IMR-90 (cell line): ENCODE results near the gene SPSB4. TPM values are rescaled to one million over a fixed set of nuclear protein-coding genes. Genes with fewer than 3 reads are reported as not detected.

Source experiments
- ATAC-seq: fragments of 200-7000 bp; cut with Tn5 transposase; 2 replicates; pipeline ENCODE4 v1.9.1; 2020; ENCODE audit warnings: low read depth, mild to moderate bottlenecking, moderate library complexity
- BruUV-seq: library from RNA; stranded (reverse); fragments of 400-500 nt; replicated peaks from 2 replicates; lab custom pipeline; 2021; lab: Mats Ljungman, UMichigan
- CTCF ChIA-PET: fragments of 300-600 bp; formaldehyde crosslinking; extraction: SDS; loops from one replicate; lab custom pipeline; 2021; ENCODE audit warnings: antibody characterized with exemption; lab: Yijun Ruan, JAX
- POLR2A ChIA-PET: fragments of 300-600 bp; sonication (Branson Sonifier 250); formaldehyde crosslinking; loops from one replicate; lab custom pipeline; 2022; ENCODE audit warnings: antibody characterized with exemption; ENCODE audit not compliant: unreplicated experiment; lab: Charles Lee
- DNase-seq: peaks from one replicate; pipeline ENCODE4 v3.0.0; 2013
- H2AFZ ChIP-seq: replicated peaks from 2 replicates; pipeline ENCODE3; 2013; ENCODE audit warnings: low read length, mild to moderate bottlenecking; ENCODE audit not compliant: poor library complexity
- H2AK5ac ChIP-seq: 2 replicates; pipeline ENCODE4 v1.6.1; 2013; ENCODE audit warnings: low read depth, low read length, inconsistent platforms
- H2AK9ac ChIP-seq: replicated peaks from 2 replicates; pipeline ENCODE3; 2013; ENCODE audit warnings: mild to moderate bottlenecking, low read depth, low read length, moderate library complexity; ENCODE audit not compliant: poor library complexity
- H2BK120ac ChIP-seq: 2 replicates; pipeline ENCODE4 v1.6.1; 2013; ENCODE audit warnings: low read depth, low read length, inconsistent platforms
- H2BK15ac ChIP-seq: 3 replicates; pipeline ENCODE4 v1.6.1; 2013; ENCODE audit warnings: low read depth, low read length, inconsistent platforms
- H2BK20ac ChIP-seq: 2 replicates; pipeline ENCODE4 v1.6.1; 2013; ENCODE audit warnings: low read depth, mild to moderate bottlenecking, inconsistent platforms, low read length, moderate library complexity
- H2BK5ac ChIP-seq: 2 replicates; pipeline ENCODE4 v1.6.1; 2013; ENCODE audit warnings: mild to moderate bottlenecking, low read depth, low read length, inconsistent platforms; ENCODE audit not compliant: poor library complexity, severe bottlenecking
- H3K14ac ChIP-seq: replicated peaks from 2 replicates; pipeline ENCODE4 v1.6.1; 2013; ENCODE audit warnings: low read depth, low read length, inconsistent platforms
- H3K18ac ChIP-seq: 2 replicates; pipeline ENCODE4 v1.6.1; 2013; ENCODE audit warnings: low read depth, low read length, control low read depth
- H3K23ac ChIP-seq: 2 replicates; pipeline ENCODE4 v1.6.1; 2013; ENCODE audit warnings: low read depth, low read length, inconsistent platforms
- H3K27ac ChIP-seq: 2 replicates; pipeline ENCODE4 v1.5.1; 2013; ENCODE audit warnings: mild to moderate bottlenecking, control low read depth, low read length; ENCODE audit not compliant: insufficient read depth
- H3K27me3 ChIP-seq: 2 replicates; pipeline ENCODE4 v1.6.1; 2013; ENCODE audit warnings: low read length; ENCODE audit not compliant: control insufficient read depth, insufficient read depth
- H3K36me3 ChIP-seq: 2 replicates; pipeline ENCODE4 v1.6.1; 2013; ENCODE audit warnings: low read length, mixed read lengths; ENCODE audit not compliant: control insufficient read depth, insufficient read depth
- H3K4ac ChIP-seq: 2 replicates; pipeline ENCODE4 v1.6.1; 2013; ENCODE audit warnings: low read depth, low read length, inconsistent platforms
- H3K4me1 ChIP-seq: 2 replicates; pipeline ENCODE4 v1.6.1; 2013; ENCODE audit warnings: low read length, mixed read lengths; ENCODE audit not compliant: control insufficient read depth, insufficient read depth
- H3K4me2 ChIP-seq: 2 replicates; pipeline ENCODE4 v1.6.1; 2013; ENCODE audit warnings: low read depth, mild to moderate bottlenecking, control low read depth, low read length, moderate library complexity
- H3K4me3 ChIP-seq: 2 replicates; pipeline ENCODE4 v1.5.1; 2013; ENCODE audit warnings: low read depth, mild to moderate bottlenecking, control low read depth, low read length, moderate library complexity; ENCODE audit not compliant: insufficient read depth
- H3K56ac ChIP-seq: 2 replicates; pipeline ENCODE4 v1.6.1; 2013; ENCODE audit warnings: low read length, inconsistent platforms; ENCODE audit not compliant: insufficient read depth; ENCODE audit errors: extremely low read depth
- H3K79me1 ChIP-seq, 2 experiments: 2 replicates each; pipeline ENCODE4 v1.6.1; 2013; ENCODE audit warnings: low read length in 2 of 2, inconsistent platforms in 1 of 2, low read depth in 1 of 2
- H3K9ac ChIP-seq: 2 replicates; pipeline ENCODE4 v1.6.1; 2013; ENCODE audit warnings: low read depth, low read length, control low read depth
- H3K9me1 ChIP-seq: 2 replicates; pipeline ENCODE4 v1.6.1; 2013; ENCODE audit warnings: low read length, inconsistent platforms; ENCODE audit not compliant: insufficient read depth
- H3K9me3 ChIP-seq: 2 replicates; pipeline ENCODE4 v1.6.1; 2013; ENCODE audit warnings: low read length; ENCODE audit not compliant: control insufficient read depth, insufficient read depth
- H4K20me1 ChIP-seq: 2 replicates; pipeline ENCODE4 v1.6.1; 2013; ENCODE audit warnings: low read length, inconsistent platforms; ENCODE audit not compliant: insufficient read depth
- H4K5ac ChIP-seq: 2 replicates; pipeline ENCODE4 v1.6.1; 2013; ENCODE audit warnings: mild to moderate bottlenecking, low read depth, low read length, control low read depth
- H4K8ac ChIP-seq, 2 experiments: 2 replicates each; pipeline ENCODE4 v1.6.1; 2013; ENCODE audit warnings: low read depth in 2 of 2, low read length in 2 of 2, control low read depth in 1 of 2, inconsistent platforms in 1 of 2
- H4K91ac ChIP-seq: 2 replicates; pipeline ENCODE4 v1.6.1; 2013; ENCODE audit warnings: low read depth, low read length, inconsistent platforms; ENCODE audit not compliant: insufficient read depth
- BHLHE40 ChIP-seq: fragments of 150-350 bp; IDR thresholded peaks from 2 replicates; pipeline ENCODE4 v1.6.1; 2016; ENCODE audit warnings: mild to moderate bottlenecking, low read depth, low read length
- FOS ChIP-seq: fragments of 150-350 bp; IDR thresholded peaks from 2 replicates; pipeline ENCODE4 v1.6.1; 2016; ENCODE audit warnings: low read depth, low read length
- MAFK ChIP-seq: IDR thresholded peaks from 2 replicates; pipeline ENCODE4 v1.6.1; 2012; ENCODE audit warnings: low read depth, low read length, improper control_type of control experiment
- POLR2A ChIP-seq: IDR thresholded peaks from 2 replicates; pipeline ENCODE4 v1.6.1; 2012; ENCODE audit warnings: mild to moderate bottlenecking, low read depth, low read length
- WGBS, 2 experiments: methylation state at CpG; one replicate each; pipeline versions ENCODE4 v1.1.5 to v1.1.7; 2013; ENCODE audit warnings: missing lambda C conversion rate in 2 of 2; ENCODE audit not compliant: insufficient read length in 1 of 2; ENCODE audit errors: extremely low coverage in 2 of 2; 5-methylcytosine and 5-hydroxymethylcytosine counted together
- dilution Hi-C: fragments of 300-500 bp; cut with HindIII; formaldehyde crosslinking; loops from one replicate; pipeline ENCODE4 v1.14.3; 2018; ENCODE audit warnings: low sequenced_read_pairs; ENCODE audit not compliant: unreplicated experiment
- in situ Hi-C: fragments of 300-500 bp; cut with MboI; formaldehyde crosslinking; loops from 3 replicates; pipeline ENCODE4 v1.14.3; 2019; ENCODE audit warnings: low sequenced_read_pairs, inconsistent platforms, mixed read lengths
- intact Hi-C: fragments of 100-400 bp; cut with micrococcal nuclease; formaldehyde crosslinking; loops from 2 replicates; pipeline ENCODE4 v1.10.0; 2022
- polyA plus RNA-seq, 3 experiments: library from polyadenylated mRNA; depleted of rRNA; stranded (reverse); fragments of >200 nt; gene quantifications; 2 replicates each; pipeline ENCODE4 v1.2.3, GENCODE V29; 2012; ENCODE audit warnings: low replicate concordance in 1 of 3
- total RNA-seq: library from RNA; depleted of rRNA; stranded (reverse); fragments of >200 nt; gene quantifications from 2 replicates; pipeline ENCODE4 v1.2.3, GENCODE V29; 2012

SPSB4 gene
- total and polyA plus RNA-seq, 2 of the 4 experiments (the other 2 are of a cell fraction), result not detected

- no peak for TF ChIP-seq BHLHE40
- TF ChIP-seq POLR2A, result no peak
- TF ChIP-seq FOS, result no peak
- TF ChIP-seq MAFK, result no peak
Observed at GRCh38 chr3:141059816-141060215, 8.7 kb downstream of the SPSB4 start (continued).

GRCh38 chr3:141060327-141060726 lies 9.2 kb downstream of the SPSB4 start:
- no peak overlapping the region for H2AFZ ChIP-seq
- H4K8ac ChIP-seq, result no peak overlapping the region
- 60% methylated on average over 1 of the region's 3 CpGs; no CpG with 5 or more reads in 1 of the 2 experiments for WGBS, 2 experiments
- dilution Hi-C loops (no loop called here), in situ Hi-C loops (no loop called here), intact Hi-C loops (no loop called here)
- H3K79me1 ChIP-seq, result no peaks in the 10 kb centered on the region
- no peak overlapping the region for H3K23ac ChIP-seq
- no peak overlapping the region for H2BK15ac ChIP-seq
- ATAC-seq (no peak), DNase-seq (no peak)
- no peak overlapping the region for H3K4me3 ChIP-seq
- TF ChIP-seq MAFK, result no peak
- no peak for TF ChIP-seq BHLHE40
- H4K5ac ChIP-seq, result no peak overlapping the region
- H3K4ac ChIP-seq, result no peak overlapping the region
- no peak overlapping the region for H3K4me2 ChIP-seq
- H4K20me1 ChIP-seq, result no peaks in the 10 kb centered on the region
- no peaks in the 10 kb centered on the region for H3K4me1 ChIP-seq
- BruUV-seq, result no TSS peak
- no peak overlapping the region for H3K27ac ChIP-seq
- POLR2A ChIA-PET, result no interaction called here
- no peak overlapping the region for H3K9ac ChIP-seq
- no peak overlapping the region for H2BK120ac ChIP-seq
- H2AK9ac ChIP-seq, result no peak overlapping the region
- H3K18ac ChIP-seq, result no peak overlapping the region
- H2AK5ac ChIP-seq, result no peak overlapping the region
- no peaks in the 10 kb centered on the region for H3K36me3 ChIP-seq
- H2BK5ac ChIP-seq, result no peak overlapping the region
- no peak overlapping the region for H4K91ac ChIP-seq
- no peaks in the 10 kb centered on the region for H3K9me1 ChIP-seq
- no peak overlapping the region for H3K14ac ChIP-seq
- no peak overlapping the region for H2BK20ac ChIP-seq
- H3K56ac ChIP-seq, result no peak overlapping the region
- H3K9me3 ChIP-seq, result no peaks in the 10 kb centered on the region
- CTCF ChIA-PET, result no interaction called here
- H3K27me3 ChIP-seq, result peaks cover 21% of the 10 kb centered on the region
